ENCODE results near the gene NUMBL. TPM values are rescaled to one million over a fixed set of nuclear protein-coding genes. Genes with fewer than 3 reads are reported as not detected.
"Not testable (repeated sequence)": the region's sequence is repeated elsewhere in the genome, so short reads cannot be mapped to it uniquely, and the experiment has no call there.

The NUMBL gene
- total RNA-seq, 1 experiment from 2014 or later, result 18.1 TPM

GRCh38 chr19:40663695-40664692, 26.5 kb downstream of the NUMBL start:
- DNase-seq (ENCODE audit: low read depth), result peak; percentile 46

GRCh38 chr19:40662925-40663694, 27.3 kb downstream of the NUMBL start:
- DNase-seq (ENCODE audit: low read depth), result peak; percentile 79

- DNase-seq (ENCODE audit: low read depth), result no peak
Observed at GRCh38 chr19:40661616-40662015, 28.8 kb downstream of the NUMBL start.

GRCh38 chr19:40659566-40659965, 30.9 kb downstream of the NUMBL start:
- DNase-seq (ENCODE audit: low read depth), result no peak

- no peak for DNase-seq (ENCODE audit: low read depth)
Observed at GRCh38 chr19:40659116-40659515, 31.3 kb downstream of the NUMBL start.

- no peak for DNase-seq (ENCODE audit: low read depth)
Observed at GRCh38 chr19:40658031-40658430, 32.4 kb downstream of the NUMBL start.

GRCh38 chr19:40655684-40656083, 34.8 kb downstream of the NUMBL start:
- DNase-seq (ENCODE audit: low read depth), result not testable (repeated sequence)

- not testable (repeated sequence) for DNase-seq (ENCODE audit: low read depth)
Observed at GRCh38 chr19:40652303-40652702, 38.1 kb downstream of the NUMBL start.

- peak; percentile 75 for DNase-seq (ENCODE audit: low read depth)
Observed at GRCh38 chr19:40650749-40651305, 39.6 kb downstream of the NUMBL start.

- DNase-seq (ENCODE audit: low read depth), result peak; percentile 46
Observed at GRCh38 chr19:40649903-40650675, 40.4 kb downstream of the NUMBL start.

- peak; percentile 43 for DNase-seq (ENCODE audit: low read depth)
Observed at GRCh38 chr19:40646743-40647254, 43.7 kb downstream of the NUMBL start.

- DNase-seq (ENCODE audit: low read depth), result no peak
Observed at GRCh38 chr19:40642757-40643305, 47.6 kb downstream of the NUMBL start.

- DNase-seq (ENCODE audit: low read depth), result no peak
Observed at GRCh38 chr19:40642051-40642706, 48.3 kb downstream of the NUMBL start.

GRCh38 chr19:40641281-40641680, 49.2 kb downstream of the NUMBL start:
- DNase-seq (ENCODE audit: low read depth), result no peak

GRCh38 chr19:40640744-40641143, 49.7 kb downstream of the NUMBL start:
- DNase-seq (ENCODE audit: low read depth), result no peak

- DNase-seq (ENCODE audit: low read depth), result no peak
Observed at GRCh38 chr19:40639638-40639982, 50.8 kb downstream of the NUMBL start.

GRCh38 chr19:40638327-40638726, 52.1 kb downstream of the NUMBL start:
- DNase-seq (ENCODE audit: low read depth), result no peak

GRCh38 chr19:40633207-40633606, 57.2 kb downstream of the NUMBL start:
- DNase-seq (ENCODE audit: low read depth), result peak; percentile 51

- DNase-seq (ENCODE audit: low read depth), result no peak
Observed at GRCh38 chr19:40632311-40633036, 58.0 kb downstream of the NUMBL start.
